Stimulated activated CD4-positive, alpha-beta T cell treated with anti-CD3 and anti-CD28 coated beads, Interleukin-4, amount 100 ng/mL, for 48 hours (primary cell): ENCODE measurements around the gene NOC4L.

ENCODE experiments used
- DNase-seq, 2 donors: peaks; one replicate each; pipeline ENCODE4 v3.0.0-alpha.2; 2020; ENCODE audit warnings: low read depth in 2 of 2

The NOC4L gene

GRCh38 chr12:132170094-132170636 lies 25.9 kb downstream of the NOC4L start:
- DNase-seq: no peak

GRCh38 chr12:132170637-132171292 lies 26.5 kb downstream of the NOC4L start:
- no peak for DNase-seq

GRCh38 chr12:132171293-132171967 lies 27.2 kb downstream of the NOC4L start:
- no peak for DNase-seq

- no peak for DNase-seq
These were observed 27.8 kb downstream of the NOC4L start for GRCh38 chr12:132171968-132172521.

GRCh38 chr12:132172619-132173018 lies 28.4 kb downstream of the NOC4L start:
- DNase-seq: no peak

GRCh38 chr12:132173135-132174014 lies 29.1 kb downstream of the NOC4L start:
- no peak for DNase-seq

GRCh38 chr12:132174015-132174838 lies 30.0 kb downstream of the NOC4L start:
- no peak for DNase-seq

- DNase-seq: no peak
These were observed 30.7 kb downstream of the NOC4L start for GRCh38 chr12:132174839-132175490.

GRCh38 chr12:132175496-132176384 lies 31.5 kb downstream of the NOC4L start:
- no peak for DNase-seq

- DNase-seq: no peak
These were observed 32.2 kb downstream of the NOC4L start for GRCh38 chr12:132176385-132176919.

GRCh38 chr12:132176920-132177551 lies 32.8 kb downstream of the NOC4L start:
- DNase-seq: no peak

GRCh38 chr12:132178316-132178715 lies 34.1 kb downstream of the NOC4L start:
- DNase-seq: no peak

GRCh38 chr12:132178801-132179401 lies 34.6 kb downstream of the NOC4L start:
- no peak for DNase-seq

- DNase-seq: no peak
These were observed 35.4 kb downstream of the NOC4L start for GRCh38 chr12:132179431-132180362.

- DNase-seq: no peak
These were observed 36.6 kb downstream of the NOC4L start for GRCh38 chr12:132180648-132181546.

- DNase-seq: no peak
These were observed 37.4 kb downstream of the NOC4L start for GRCh38 chr12:132181570-132182200.
